HG02759 (cell line): ENCODE results near the gene C14orf180.

Source experiments
- ATAC-seq: cut with Tn5 transposase; IDR thresholded peaks from one replicate; pipeline ENCODE4 v1.9.1; 2021; ENCODE audit warnings: mild to moderate bottlenecking, moderate library complexity; ENCODE audit not compliant: unreplicated experiment

C14orf180 gene

DNA sequence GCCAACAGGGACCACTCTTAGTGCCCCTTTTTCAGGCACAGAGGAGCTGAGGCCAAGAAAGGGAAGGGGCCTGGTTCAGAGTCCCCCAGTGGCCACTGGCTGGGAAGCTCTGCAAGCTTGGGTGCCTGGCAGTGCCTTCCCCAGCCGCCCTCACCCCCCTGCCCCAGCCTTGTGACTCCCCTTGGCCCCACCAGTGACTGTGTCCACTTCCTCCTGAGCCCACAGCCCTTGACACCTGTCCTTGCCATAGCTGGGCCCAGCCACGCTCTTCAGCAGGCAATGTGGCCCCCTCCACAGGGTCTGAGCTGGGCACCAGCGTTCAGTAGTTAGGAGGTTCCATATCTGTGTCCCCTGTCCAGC, 19.0 kb upstream of the C14orf180 start:
- no peak for ATAC-seq

DNA sequence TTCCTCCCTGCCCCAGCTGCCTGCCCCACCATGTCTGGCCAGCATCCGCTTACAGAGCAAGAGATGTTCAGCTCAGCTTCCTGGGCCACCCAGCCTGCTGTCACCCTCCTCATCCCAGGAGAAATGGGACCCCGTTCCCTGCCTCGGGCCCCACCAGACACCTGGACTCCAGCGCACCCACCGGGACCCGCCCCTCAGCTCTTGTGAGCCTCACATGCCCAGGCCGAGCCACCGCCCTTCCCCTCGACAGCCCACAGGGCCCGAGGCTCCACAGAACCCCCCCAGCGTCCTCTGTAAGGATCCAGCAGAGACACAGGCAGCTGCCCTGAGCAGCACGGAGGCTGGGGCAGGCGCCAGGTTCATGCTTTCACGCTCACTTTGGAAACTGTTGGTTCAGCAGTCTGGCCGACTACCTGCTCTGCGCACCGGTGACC, 18.4 kb upstream of the C14orf180 start:
- no peak for ATAC-seq

DNA sequence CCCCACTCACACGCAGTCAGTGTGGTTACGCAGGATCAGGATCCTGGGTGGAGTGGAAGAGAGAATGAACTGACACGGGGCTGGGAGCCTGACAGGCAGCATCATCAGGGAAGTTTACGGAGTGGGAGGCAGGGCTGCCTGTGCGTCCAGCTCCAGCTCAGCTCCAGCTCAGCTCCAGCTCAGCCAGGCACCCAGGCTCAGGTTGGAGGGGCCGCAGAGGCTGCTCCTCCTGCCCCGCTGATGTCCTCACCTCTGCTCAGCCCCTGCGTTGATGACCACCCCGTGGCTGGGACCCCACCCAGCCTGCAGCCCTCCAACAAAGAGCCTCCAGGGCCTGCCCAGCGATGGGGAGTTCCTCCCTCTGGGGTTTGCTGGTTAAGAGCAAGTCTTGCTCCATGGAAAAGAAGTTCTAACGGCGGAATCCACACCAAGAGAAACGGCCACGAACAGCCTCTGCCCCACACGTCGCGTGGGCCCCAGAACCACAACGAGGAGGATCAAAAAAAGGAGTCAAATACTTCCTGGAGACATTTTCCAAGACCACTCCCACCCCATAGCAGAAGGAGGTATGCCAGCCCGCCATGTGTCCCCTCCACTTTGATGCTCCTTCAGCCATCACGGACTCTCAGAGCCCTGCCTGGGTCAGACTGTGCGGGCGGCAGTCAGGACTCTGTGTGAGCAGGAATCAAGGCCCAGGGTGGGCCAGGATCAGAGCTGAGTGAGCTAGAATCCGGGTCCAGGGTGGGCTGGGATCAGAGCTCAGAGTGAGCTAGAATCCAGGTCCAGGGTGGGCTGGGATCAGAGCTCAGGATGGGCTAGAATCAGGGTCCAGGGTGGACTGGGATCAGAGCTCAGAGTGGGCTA, 17.7 kb upstream of the C14orf180 start:
- no peak for ATAC-seq

DNA sequence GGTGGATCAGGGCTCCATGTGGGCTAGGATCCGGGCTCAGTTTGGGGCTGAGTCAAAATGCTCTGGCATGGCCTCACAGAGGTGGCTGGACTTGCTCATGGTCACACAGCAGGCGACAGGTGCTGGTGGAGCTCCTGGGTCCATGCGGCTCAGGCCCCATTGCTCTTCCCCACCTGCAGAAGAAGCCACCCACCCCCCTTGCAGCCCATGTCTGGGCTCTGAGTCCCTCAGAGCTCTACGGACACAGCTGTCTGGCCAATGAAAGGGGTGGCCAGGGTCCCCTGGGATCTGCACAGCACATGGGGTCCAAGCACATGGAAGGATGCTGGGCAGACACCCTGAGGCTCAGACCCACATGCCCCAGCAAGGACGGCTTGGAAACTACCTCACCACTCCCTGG, 17.0 kb upstream of the C14orf180 start:
- ATAC-seq = no peak

DNA sequence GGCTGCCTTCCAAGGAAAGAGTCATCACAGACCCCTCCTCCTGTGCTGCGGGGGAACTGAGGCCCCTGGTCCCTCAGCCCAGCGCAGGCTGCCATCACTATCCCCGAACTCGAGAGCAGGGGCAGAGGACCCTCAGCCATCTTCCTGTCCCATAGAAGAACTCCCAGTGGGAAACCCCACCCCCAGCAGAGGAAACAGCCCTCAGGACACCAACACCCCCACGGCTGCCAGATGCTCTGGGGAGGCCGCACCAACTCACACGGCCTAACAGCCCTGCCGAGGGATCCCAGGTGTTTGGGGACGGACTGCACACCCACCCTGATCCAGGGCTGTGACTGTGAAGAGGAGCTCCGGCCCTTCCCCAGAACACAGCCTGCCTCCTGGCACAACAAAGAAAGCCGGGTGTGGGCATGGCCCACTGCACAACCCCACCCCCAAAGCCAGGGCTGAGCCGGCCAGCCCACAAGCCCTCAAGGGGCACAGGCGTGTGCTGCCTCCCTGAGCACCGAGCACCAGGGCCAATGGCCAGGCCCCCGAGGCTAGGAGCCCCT, 16.3 kb upstream of the C14orf180 start:
- no peak for ATAC-seq

DNA sequence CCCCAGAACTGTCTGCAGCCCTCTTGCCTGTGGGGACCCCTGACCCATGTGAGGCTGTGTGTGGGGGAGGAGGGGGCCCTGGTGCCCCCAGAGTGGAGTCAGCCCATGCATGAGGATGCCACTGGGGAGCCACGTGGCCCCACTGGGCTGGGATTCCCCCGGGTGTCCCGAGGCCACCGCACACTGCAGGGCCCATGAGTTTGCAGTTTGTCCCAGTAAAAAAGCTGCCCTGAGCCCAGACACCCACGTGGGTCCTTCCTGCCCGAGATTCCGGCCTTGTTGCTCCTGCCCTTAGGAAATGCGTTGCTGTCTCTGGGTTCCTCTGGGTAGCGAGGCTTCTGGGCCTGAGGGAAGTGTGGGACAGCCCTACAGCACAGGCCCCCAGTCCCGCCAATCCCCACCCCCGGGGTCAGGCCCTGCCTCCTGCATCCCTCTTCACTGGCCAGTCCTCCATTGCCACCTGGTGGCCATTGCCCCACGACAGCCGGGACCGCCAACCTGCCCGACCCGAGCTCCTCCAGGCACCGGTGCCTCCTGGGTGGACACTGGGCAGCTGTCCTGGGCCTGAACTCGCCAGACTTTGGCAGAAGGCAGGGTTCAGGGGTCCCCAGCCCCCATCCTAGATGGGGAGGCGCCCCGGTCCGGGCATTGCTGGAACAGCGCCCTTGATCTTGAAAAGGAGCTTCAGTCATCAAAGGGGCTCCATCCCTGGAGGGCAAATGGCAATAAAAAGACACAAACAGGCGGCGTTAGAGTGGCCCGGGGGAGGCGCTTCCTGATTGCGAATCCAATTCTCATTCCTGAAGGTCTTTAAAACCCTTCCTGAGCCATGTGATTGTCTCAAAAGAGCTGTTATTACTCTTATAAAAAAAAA, 15.6 kb upstream of the C14orf180 start:
- no peak for ATAC-seq

DNA sequence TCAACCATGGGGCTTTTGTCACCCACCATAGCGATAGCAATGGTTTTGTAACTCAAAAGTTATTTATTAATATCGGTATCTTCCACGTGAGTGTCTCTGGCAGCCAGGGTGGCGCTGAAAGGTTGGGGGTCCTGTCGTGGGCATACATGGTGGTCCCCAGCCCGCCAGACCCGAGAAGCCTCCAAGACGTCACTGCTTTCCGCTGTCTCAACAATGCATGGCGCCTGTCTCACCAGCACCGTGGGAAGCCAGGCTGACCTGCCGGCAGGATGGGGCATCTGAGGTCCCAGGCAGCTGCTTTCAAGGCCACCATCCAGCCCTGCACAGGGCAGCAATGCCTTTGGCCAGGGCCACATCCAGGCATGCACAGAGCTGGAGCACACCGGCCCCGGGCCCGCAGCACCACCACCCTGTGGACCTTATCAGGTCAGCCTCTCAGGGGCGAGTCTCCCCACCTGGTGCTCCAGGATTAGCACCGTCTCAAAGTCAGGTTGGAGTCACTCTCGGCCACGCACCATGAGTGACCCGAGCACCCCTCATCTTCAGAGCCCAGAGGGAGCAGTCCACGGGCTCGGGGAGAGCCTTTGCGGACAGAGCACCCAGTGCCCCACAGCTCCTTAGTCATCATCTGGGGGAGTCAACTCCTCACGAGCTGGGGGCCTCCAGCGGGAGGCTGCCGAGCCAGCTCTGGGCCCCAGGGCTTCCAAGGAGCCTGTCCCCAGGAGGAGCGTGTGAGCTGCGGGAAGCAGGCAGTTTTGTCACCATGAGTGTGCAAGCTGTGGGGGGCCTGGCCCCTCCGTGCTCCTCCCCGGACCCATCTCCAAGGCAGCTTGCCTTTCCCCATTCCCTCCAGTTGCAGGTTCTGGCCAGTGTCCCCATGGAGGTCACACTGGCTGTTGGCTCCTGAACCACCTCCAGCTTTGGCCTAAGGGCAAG, 14.6 kb upstream of the C14orf180 start:
- ATAC-seq = no peak

DNA sequence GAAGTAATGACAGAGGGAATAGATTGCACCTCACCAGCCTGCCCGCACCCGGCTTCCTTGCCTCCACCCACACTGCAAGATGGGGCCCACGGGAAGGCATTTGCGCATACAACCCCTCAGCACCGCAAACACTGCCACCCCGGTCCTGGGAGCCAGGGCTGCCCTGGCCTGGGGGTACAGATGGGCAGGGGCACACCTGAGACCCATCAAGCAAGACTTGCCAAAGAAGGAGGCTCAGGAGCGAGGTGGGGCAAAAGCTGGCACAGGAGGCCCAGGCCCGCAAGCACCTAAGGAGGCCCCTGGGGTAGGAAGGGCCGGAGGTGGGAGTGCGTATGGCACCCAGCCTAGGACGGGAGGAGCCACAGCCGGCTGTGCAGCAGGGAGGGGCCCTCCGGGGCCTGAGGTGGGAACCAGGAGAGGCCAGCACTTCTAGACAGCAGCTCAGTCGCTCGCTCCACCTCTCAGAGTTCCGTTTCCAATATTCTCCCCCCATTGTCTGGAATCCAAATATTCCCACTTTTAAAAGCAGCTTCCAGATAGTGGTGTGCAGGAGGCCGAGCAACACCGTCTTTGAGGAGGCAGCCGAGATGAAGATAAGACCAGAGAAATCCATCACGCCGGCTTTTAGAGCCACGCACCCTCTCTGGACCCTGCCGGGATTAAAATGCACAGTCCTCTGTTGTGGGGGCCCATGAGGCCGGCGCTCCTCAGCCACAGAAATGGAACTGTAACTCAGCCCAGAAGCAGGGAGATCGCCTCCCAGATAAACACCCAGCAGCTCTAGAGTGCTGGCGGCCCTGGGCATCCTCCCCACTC, 12.2 kb upstream of the C14orf180 start:
- no peak for ATAC-seq

DNA sequence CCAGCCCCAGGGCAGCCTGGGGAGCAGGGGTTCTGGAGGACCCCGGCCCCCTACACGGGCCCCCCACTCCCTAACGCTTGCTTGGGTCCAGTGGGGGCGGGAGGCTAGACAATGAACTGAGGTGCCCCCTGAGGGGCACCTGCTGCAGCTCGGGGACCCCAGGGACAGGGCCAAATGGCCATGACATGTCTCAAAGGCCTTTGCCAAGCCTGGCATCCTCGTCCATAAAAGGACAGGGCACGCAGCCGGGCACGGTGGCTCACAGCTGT, 11.7 kb upstream of the C14orf180 start:
- ATAC-seq = no peak

DNA sequence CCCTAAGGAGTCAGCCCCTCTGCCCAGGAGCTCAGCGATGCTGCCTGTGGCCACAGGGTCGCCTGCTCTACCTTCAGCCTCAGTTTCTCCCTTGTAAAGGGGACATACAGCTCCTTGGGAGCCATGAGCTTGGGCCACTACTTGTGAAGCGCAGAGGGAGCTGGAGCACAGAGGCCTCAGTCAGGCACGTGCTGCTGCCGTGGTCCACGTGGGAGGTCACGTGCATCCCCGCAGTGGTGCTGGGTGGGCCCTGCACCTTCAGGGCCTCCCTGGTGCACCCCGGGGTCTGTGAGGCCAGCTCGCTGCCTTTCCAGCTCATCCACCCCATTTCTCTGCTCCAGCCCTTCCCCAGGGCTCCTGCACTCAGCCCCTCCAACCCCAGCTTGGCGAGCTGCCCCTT, 10.9 kb upstream of the C14orf180 start:
- no peak for ATAC-seq

DNA sequence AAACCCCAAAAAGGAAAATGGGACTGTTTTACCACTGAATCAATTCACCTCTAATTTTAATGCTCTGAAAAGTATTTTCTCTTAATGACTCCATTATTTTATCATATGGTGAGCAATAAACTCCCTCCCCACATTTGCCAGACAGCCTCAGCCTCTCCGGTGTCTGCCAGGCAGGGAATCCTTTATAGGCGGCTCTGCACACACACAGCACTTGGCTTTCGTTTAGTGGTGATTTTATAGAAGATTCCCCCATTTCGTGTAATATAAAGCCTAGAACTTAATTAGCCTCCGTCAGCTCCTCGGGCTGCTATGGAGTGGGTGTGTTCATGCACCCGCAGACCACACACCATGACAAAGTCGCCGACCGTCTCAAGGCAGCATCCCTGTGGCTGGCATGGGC, 10.1 kb upstream of the C14orf180 start:
- no peak for ATAC-seq

DNA sequence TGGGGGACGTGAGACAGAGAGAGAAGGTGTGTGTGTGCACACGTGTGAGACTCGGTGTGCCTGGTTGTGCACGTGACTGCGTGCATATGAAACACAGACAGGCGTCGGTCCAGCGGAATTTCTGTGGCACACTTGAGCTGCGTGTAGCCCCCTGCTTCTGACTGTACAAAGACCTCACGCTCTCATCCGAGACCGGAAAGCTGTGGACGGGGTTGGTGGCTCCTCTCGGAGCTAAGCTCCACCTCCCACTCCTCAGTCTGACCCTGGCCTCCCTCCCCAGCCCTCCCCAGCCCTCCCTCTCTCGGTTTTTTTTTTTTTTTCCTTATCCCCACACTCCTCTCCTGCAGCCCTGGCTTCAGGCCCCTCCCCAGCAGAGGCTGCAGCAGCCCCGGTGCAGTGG, 8.3 kb upstream of the C14orf180 start:
- no peak for ATAC-seq

DNA sequence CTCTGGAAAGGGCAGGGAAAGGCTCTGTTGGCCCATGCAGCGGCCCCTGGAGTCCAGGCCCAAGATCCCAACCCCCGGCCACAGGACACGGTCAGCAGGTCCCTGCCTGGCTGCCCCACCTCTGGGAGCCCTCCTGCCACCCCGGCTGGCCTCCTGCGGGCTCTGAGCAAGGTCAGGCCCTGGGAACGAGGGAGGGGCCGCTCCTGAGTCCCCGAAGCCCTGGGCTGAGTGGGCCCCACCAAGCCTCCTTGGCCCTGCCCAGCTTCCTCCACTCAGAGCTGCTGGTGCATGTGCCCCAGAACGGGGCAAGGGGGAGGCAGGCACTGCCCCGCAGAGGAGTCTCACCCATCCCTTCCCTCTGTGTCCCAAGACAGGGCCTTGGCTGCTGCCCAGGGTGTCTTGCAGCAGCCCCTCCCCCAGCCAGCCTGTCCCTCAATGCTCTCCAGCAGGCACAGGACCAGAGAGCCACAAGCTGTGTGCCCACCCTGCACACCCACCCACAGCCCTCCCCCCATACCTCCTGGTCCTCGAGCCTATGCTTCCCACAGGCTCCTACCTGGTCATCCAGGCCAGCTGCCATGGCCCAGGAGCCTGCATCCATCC, 7.4 kb upstream of the C14orf180 start:
- no peak for ATAC-seq

DNA sequence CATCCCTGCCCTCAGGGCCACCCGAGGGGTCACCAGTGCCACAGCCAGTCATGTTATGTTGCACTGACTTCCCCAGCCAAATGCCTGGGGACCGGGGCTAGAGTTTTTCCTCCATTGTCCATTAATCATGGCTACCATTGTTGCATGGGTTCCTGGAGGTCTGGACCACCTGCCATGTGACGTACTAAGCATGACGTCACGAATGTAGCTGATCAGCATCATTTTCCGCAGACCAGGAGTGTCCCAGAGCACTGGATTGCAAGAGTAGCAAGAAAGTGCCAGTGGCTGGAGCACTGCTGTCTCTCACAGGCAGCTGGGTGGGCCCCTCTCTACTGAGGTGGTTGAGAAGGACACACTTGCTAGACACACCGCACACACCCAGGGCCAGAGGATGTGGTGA, 6.9 kb upstream of the C14orf180 start:
- no peak for ATAC-seq

DNA sequence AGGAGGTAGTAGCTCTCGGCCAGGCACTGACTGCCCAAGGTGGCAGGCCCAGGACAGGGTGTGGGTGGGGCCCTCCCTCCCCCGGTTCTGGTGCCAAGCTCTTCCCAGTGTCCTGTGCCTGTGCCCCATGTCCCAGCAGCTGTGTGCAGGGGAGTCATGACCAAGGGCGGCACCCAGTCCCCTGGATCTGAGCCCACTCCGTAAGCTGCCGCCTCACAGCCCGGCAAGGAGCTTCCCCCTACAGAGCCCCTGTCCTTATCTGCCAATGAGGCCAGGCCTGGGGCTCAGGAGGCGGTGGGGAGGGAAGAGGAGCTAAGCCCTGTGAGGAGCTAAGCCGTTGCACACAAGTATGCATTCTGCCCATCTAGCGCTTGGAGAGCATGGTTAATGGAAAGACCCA, 5.6 kb upstream of the C14orf180 start:
- no peak for ATAC-seq

DNA sequence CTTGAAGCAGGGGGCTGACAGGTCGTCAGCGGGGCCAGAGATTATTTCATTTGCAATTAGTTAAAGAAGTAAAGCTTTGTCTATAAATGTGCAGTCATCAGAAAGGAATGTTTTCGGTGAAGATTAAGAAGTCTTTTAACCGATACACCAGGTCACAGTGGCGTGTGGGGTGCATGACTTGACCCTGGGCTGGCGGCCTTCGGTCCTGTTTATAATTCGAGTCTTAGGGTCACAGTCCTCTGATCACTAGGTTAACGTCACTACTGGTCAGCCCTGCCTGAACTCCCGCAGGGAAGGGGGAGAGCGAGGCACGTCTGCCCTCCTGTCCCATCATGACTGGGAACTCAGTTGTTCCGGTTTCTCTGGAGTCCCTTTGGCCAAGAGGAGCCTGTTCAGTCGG, 5.0 kb upstream of the C14orf180 start:
- ATAC-seq = no peak

DNA sequence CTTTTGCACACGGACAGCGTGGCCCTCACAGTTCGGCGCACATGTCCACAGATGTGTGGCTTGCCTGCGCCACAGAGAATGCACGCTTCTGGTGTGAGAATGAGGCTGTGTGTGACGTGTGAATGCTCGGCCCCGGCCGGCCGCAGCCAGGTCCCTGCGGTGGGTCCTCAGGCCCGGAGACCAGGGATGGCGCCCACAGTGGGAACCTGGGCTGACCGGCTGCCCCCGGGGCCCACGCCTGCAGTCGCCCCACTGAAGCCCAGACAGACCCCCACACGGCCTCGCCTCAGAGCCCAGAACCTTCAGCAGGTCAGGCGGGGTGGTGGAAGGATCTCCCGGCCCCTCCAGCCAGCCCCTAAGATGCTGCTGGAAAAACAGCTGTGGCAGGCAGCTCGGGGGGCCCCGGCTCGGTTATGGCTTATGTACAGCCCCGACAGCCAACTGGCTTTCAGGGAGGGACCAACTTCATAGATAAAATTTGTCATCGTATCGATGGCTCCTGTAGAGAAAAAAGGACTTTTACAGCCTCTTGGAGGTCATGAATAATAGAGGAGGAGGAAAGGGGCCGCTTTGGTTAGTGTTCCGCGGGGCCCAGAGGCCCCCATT, 4.5 kb upstream of the C14orf180 start:
- no peak for ATAC-seq

DNA sequence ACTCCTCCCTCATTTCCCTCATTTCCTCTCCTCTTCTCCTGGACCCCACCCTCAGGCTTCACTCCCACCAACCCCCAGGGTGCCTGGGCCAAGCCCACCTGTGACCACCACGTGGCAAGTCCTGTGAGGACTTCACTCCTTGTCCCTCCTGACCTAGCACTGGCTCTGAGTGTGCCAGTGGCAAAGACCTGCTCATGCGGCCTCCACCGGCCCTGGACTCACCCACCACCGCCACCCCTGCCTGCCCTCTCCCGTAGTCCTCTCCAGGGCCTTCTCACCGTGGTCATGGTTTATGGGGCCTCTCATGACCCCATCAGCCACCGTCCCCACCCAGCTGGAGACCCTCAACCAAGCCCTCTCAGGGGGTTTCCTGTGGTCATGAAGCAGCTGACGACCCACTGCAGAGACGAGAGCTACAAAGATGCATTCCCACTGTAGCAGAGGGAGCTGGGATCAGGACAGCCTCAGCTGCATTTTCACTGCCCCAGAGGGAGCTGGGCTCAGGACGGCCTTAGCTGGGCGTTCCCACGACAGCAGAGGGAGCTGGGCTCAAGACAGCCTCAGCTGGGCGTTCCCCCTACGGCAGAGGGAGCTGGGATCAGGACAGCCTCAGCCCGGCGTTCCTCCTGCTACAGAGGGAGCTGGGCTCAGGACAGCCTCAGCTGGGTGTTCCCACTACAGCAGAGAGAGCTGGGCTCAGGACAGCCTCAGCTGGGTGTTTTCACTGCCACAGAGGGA, 3.2 kb upstream of the C14orf180 start:
- ATAC-seq = no peak

DNA sequence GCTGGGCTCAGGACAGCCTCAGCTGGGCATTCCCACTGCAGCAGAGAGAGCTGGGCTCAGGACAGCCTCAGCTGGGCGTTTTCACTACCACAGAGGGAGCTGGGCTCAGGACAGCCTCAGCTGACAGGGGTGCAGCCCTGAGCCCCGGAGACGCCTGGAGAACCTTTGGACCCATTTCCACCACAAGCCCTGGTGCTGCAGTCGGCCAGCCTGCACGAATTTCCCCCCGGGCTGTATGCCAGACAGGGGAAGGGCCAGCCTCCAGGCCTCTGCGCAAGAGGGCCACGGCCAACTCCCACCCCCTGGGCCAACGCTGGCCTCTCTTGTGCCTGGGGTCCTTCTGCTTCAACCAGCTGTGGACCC, 2.6 kb upstream of the C14orf180 start:
- no peak for ATAC-seq
